NCI-H345 treated with DMSO at 0.1 percent for 48 hours (cell line): ENCODE results near the gene CCDC116.
"Not testable (repeated sequence)": the region's sequence is repeated elsewhere in the genome, so short reads cannot be mapped to it uniquely, and the experiment has no call there.

Source experiments
- DNase-seq: peaks from one replicate; lab custom pipeline; 2025; ENCODE audit not compliant: unreplicated experiment; lab: John Stamatoyannopoulos, UW

The CCDC116 gene

GRCh38 chr22:21609556-21610157 is 22.9 kb upstream of the CCDC116 start:
- not testable (repeated sequence) for DNase-seq

GRCh38 chr22:21611210-21611977 is 21.2 kb upstream of the CCDC116 start:
- DNase-seq: no peak

- DNase-seq: no peak
Observed at GRCh38 chr22:21612858-21613257, 19.7 kb upstream of the CCDC116 start.

- no peak for DNase-seq
Observed at GRCh38 chr22:21613553-21614233, 18.9 kb upstream of the CCDC116 start.

GRCh38 chr22:21615731-21616130 is 16.8 kb upstream of the CCDC116 start:
- DNase-seq: no peak

- DNase-seq: not testable (repeated sequence)
Observed at GRCh38 chr22:21617337-21617736, 15.2 kb upstream of the CCDC116 start.

GRCh38 chr22:21621025-21621424 is 11.5 kb upstream of the CCDC116 start:
- no peak for DNase-seq

- DNase-seq: no peak
Observed at GRCh38 chr22:21622011-21622918, 10.3 kb upstream of the CCDC116 start.

GRCh38 chr22:21622919-21623647 is 9.5 kb upstream of the CCDC116 start:
- DNase-seq: no peak

- no peak for DNase-seq
Observed at GRCh38 chr22:21623648-21623970, 9.0 kb upstream of the CCDC116 start.

GRCh38 chr22:21624120-21624879 is 8.3 kb upstream of the CCDC116 start:
- no peak for DNase-seq

GRCh38 chr22:21624880-21625791 is 7.4 kb upstream of the CCDC116 start:
- no peak for DNase-seq

GRCh38 chr22:21626073-21626734 is 6.4 kb upstream of the CCDC116 start:
- DNase-seq: no peak

GRCh38 chr22:21626735-21627469 is 5.7 kb upstream of the CCDC116 start:
- DNase-seq: no peak

GRCh38 chr22:21628386-21629254 is 3.9 kb upstream of the CCDC116 start:
- DNase-seq: no peak

- peak; percentile 80 for DNase-seq
Observed at GRCh38 chr22:21629255-21630149, 3.1 kb upstream of the CCDC116 start, which contains the start of gene YDJC. Gene YDJC, minus strand, starts transcription at chr22:21630022. Its CDS starts 8 bp downstream, at chr22:21630014.
